H9 (cell line): ENCODE data around the gene UBA5. TPM values are rescaled to one million over a fixed set of nuclear protein-coding genes. Genes with fewer than 3 reads are reported as not detected.

Experiments
- DNase-seq: peaks from one replicate; pipeline ENCODE4 v3.0.0-alpha.2; 2017
- H2AFZ ChIP-seq: one replicate; pipeline ENCODE4 v1.6.1; 2013; ENCODE audit warnings: mild to moderate bottlenecking, low read length, control low read depth, moderate library complexity
- H2AK5ac ChIP-seq: 2 replicates; pipeline ENCODE4 v1.6.1; 2013; ENCODE audit warnings: low read length, control low read depth, mixed read lengths; ENCODE audit not compliant: insufficient read length
- H2BK120ac ChIP-seq: one replicate; pipeline ENCODE4 v1.6.1; 2013; ENCODE audit warnings: low read depth, mild to moderate bottlenecking, low read length, control low read depth, inconsistent platforms; ENCODE audit not compliant: poor library complexity, severe bottlenecking
- H2BK12ac ChIP-seq: 2 replicates; pipeline ENCODE4 v1.6.1; 2013; ENCODE audit warnings: low read length, control low read depth, mixed read lengths, low read depth; ENCODE audit not compliant: insufficient read length
- H2BK15ac ChIP-seq: 2 replicates; pipeline ENCODE4 v1.6.1; 2013; ENCODE audit warnings: low read depth, low read length, control low read depth
- H2BK20ac ChIP-seq: one replicate; pipeline ENCODE4 v1.6.1; 2013; ENCODE audit warnings: low read depth, mild to moderate bottlenecking, low read length, control low read depth, inconsistent platforms; ENCODE audit not compliant: poor library complexity, severe bottlenecking
- H2BK5ac ChIP-seq: 2 replicates; pipeline ENCODE4 v1.6.1; 2013; ENCODE audit warnings: low read length, control low read depth, mixed read lengths; ENCODE audit not compliant: insufficient read length
- H3K14ac ChIP-seq: 2 replicates; pipeline ENCODE4 v1.6.1; 2013; ENCODE audit warnings: low read length, control low read depth; ENCODE audit not compliant: insufficient read depth
- H3K18ac ChIP-seq: 2 replicates; pipeline ENCODE4 v1.6.1; 2013; ENCODE audit warnings: low read depth, mild to moderate bottlenecking, mixed read lengths, low read length, control low read depth; ENCODE audit not compliant: insufficient read length
- H3K23ac ChIP-seq: 2 replicates; pipeline ENCODE4 v1.6.1; 2013; ENCODE audit warnings: low read length, control low read depth, mixed read lengths, low read depth; ENCODE audit not compliant: insufficient read length
- H3K23me2 ChIP-seq: 2 replicates; pipeline ENCODE4 v1.6.1; 2013; ENCODE audit warnings: low read depth, mild to moderate bottlenecking, mixed read lengths, low read length, control low read depth; ENCODE audit not compliant: insufficient read length, poor library complexity, severe bottlenecking
- H3K27ac ChIP-seq: 2 replicates; pipeline ENCODE4 v1.5.1; 2013; ENCODE audit warnings: low read length, control low read depth, mixed read lengths, low read depth; ENCODE audit not compliant: insufficient read length
- H3K27me3 ChIP-seq: 2 replicates; pipeline ENCODE4 v1.6.1; 2013; ENCODE audit warnings: low read length, control low read depth, inconsistent platforms; ENCODE audit not compliant: insufficient read depth
- H3K4ac ChIP-seq: 2 replicates; pipeline ENCODE4 v1.6.1; 2013; ENCODE audit warnings: low read depth, mild to moderate bottlenecking, control low read depth, inconsistent platforms, low read length, moderate library complexity
- H3K4me1 ChIP-seq: 2 replicates; pipeline ENCODE4 v1.6.1; 2013; ENCODE audit warnings: low read length, control low read depth, inconsistent platforms; ENCODE audit not compliant: insufficient read depth
- H3K4me2 ChIP-seq: 2 replicates; pipeline ENCODE4 v1.6.1; 2013; ENCODE audit warnings: low read length, control low read depth, mixed read lengths; ENCODE audit not compliant: insufficient read length, insufficient read depth
- H3K56ac ChIP-seq: 2 replicates; pipeline ENCODE4 v1.6.1; 2013; ENCODE audit warnings: low read depth, mild to moderate bottlenecking, mixed read lengths, low read length, control low read depth; ENCODE audit not compliant: insufficient read length
- H3K79me1 ChIP-seq: 2 replicates; pipeline ENCODE4 v1.6.1; 2013; ENCODE audit warnings: low read depth, mild to moderate bottlenecking, moderate library complexity, low read length, control low read depth, inconsistent platforms; ENCODE audit not compliant: insufficient read depth, poor library complexity, severe bottlenecking
- H3K79me2 ChIP-seq: 2 replicates; pipeline ENCODE4 v1.6.1; 2013; ENCODE audit warnings: low read length, control low read depth, inconsistent platforms; ENCODE audit not compliant: insufficient read depth
- H3K9ac ChIP-seq: 2 replicates; pipeline ENCODE4 v1.6.1; 2013; ENCODE audit warnings: low read length, control low read depth, mixed read lengths; ENCODE audit not compliant: insufficient read length; ENCODE audit errors: extremely low read depth
- H3K9me3 ChIP-seq: one replicate; pipeline ENCODE4 v1.6.1; 2013; ENCODE audit warnings: low read depth, low read length, inconsistent platforms; ENCODE audit not compliant: control insufficient read depth
- H3T11ph ChIP-seq: one replicate; pipeline ENCODE4 v1.6.1; 2013; ENCODE audit warnings: mild to moderate bottlenecking, low read length, control low read depth, inconsistent platforms
- H4K20me1 ChIP-seq: one replicate; pipeline ENCODE4 v1.6.1; 2013; ENCODE audit not compliant: control insufficient read depth, insufficient read length, insufficient read depth
- H4K5ac ChIP-seq: 2 replicates; pipeline ENCODE4 v1.6.1; 2013; ENCODE audit warnings: low read depth, mild to moderate bottlenecking, mixed read lengths, low read length, control low read depth; ENCODE audit not compliant: insufficient read length
- H4K8ac ChIP-seq: replicated peaks from 2 replicates; pipeline ENCODE4 v1.6.1; 2013; ENCODE audit warnings: low read length, control low read depth, mixed read lengths, low read depth; ENCODE audit not compliant: insufficient read length
- H4K91ac ChIP-seq: 2 replicates; pipeline ENCODE4 v1.6.1; 2013; ENCODE audit warnings: low read depth, mild to moderate bottlenecking, moderate library complexity, mixed read lengths, low read length, control low read depth; ENCODE audit not compliant: insufficient read length
- H3K27ac Mint-ChIP-seq, 3 experiments: 2 replicates in 2 of 3; 3 replicates in 1 of 3; pipeline ENCODE4 v1.8.0; 2020 to 2021; ENCODE audit warnings: mixed read lengths in 3 of 3, mild to moderate bottlenecking in 1 of 3, moderate library complexity in 1 of 3
- H3K27me3 Mint-ChIP-seq: 2 replicates; pipeline ENCODE4 v1.8.0; 2021; ENCODE audit warnings: low read depth, mild to moderate bottlenecking, moderate library complexity, mixed read lengths
- H3K36me3 Mint-ChIP-seq, 3 experiments: 2 replicates in 2 of 3; 3 replicates in 1 of 3; pipeline ENCODE4 v1.8.0; 2020 to 2021; ENCODE audit warnings: low read depth in 3 of 3, mixed read lengths in 3 of 3; ENCODE audit not compliant: insufficient read depth in 1 of 3
- H3K4me1 Mint-ChIP-seq, 2 experiments: 2 replicates each; pipeline ENCODE4 v1.8.0; 2020; ENCODE audit warnings: mixed read lengths in 2 of 2
- H3K4me3 Mint-ChIP-seq, 2 experiments: 2 replicates in 1 of 2; 3 replicates in 1 of 2; pipeline ENCODE4 v1.8.0; 2020 to 2021; ENCODE audit warnings: mild to moderate bottlenecking in 2 of 2, mixed read lengths in 2 of 2, moderate library complexity in 1 of 2
- H3K9me3 Mint-ChIP-seq, 2 experiments: 2 replicates in 1 of 2; 3 replicates in 1 of 2; pipeline ENCODE4 v1.8.0; 2020; ENCODE audit warnings: mild to moderate bottlenecking in 2 of 2, mixed read lengths in 2 of 2, moderate library complexity in 1 of 2
- CTCF ChIP-seq: fragments of 200-600 bp; sonication (generic); conservative IDR thresholded peaks from 3 replicates; pipeline ENCODE4 v1.8.0; 2021; ENCODE audit warnings: antibody characterized with exemption, mild to moderate bottlenecking
- WGBS: extraction: QIAGEN DNeasy Blood & Tissue Kit; methylation state at CpG from one replicate; pipeline ENCODE4 v1.1.7; 2013; ENCODE audit warnings: missing lambda C conversion rate, low lambda C conversion rate, mixed read lengths; ENCODE audit not compliant: insufficient read length; ENCODE audit errors: extremely low coverage; 5-methylcytosine and 5-hydroxymethylcytosine counted together
- total RNA-seq: library from RNA; stranded (reverse); gene quantifications from 2 replicates; pipeline ENCODE4 v1.2.1, GENCODE V29; 2021

Gene UBA5
- total RNA-seq, 1 experiment from 2014 or later = 37.7 TPM

GRCh38 chr3:132645058-132645457 lies 15.1 kb upstream of the UBA5 start:
- no peaks in the 10 kb centered on the region for H3K4me1 ChIP-seq
- H4K8ac ChIP-seq = no peak overlapping the region
- H3K23ac ChIP-seq = no peak overlapping the region
- H3K4me3 Mint-ChIP-seq = no peak overlapping the region
- H3K56ac ChIP-seq = no peak overlapping the region
- H3K23me2 ChIP-seq = no peaks in the 10 kb centered on the region
- no peak overlapping the region for H2BK120ac ChIP-seq
- H2BK15ac ChIP-seq = no peak overlapping the region
- H3K79me2 ChIP-seq = no peaks in the 10 kb centered on the region
- H3T11ph ChIP-seq = no peak overlapping the region
- H3K79me1 ChIP-seq = no peaks in the 10 kb centered on the region
- H3K27ac ChIP-seq = no peak overlapping the region
- no peaks in the 10 kb centered on the region for H4K20me1 ChIP-seq
- TF ChIP-seq CTCF = no peak
- no peak overlapping the region for H4K5ac ChIP-seq
- H3K4me2 ChIP-seq = no peak overlapping the region
- peaks cover 0 to 4% (median 0%) of the 10 kb centered on the region in 3 experiments; a peak in 1 of 7 replicates for H3K36me3 Mint-ChIP-seq
- no peak overlapping the region for H3K14ac ChIP-seq
- no peaks in the 10 kb centered on the region for H3K4me1 Mint-ChIP-seq
- no peak for DNase-seq
- H3K27ac Mint-ChIP-seq = no peak overlapping the region
- H4K91ac ChIP-seq = no peak overlapping the region
- no peak overlapping the region for H3K9ac ChIP-seq
- H2BK12ac ChIP-seq = no peak overlapping the region
- no peak overlapping the region for H2BK5ac ChIP-seq
- no peak overlapping the region for H3K18ac ChIP-seq
- H2AK5ac ChIP-seq = no peak overlapping the region
- no peak overlapping the region for H2BK20ac ChIP-seq
- H3K9me3 Mint-ChIP-seq = no peaks in the 10 kb centered on the region
- WGBS = no CpG with 5 or more reads among the region's 1 CpG
- no peaks in the 10 kb centered on the region for H3K27me3 Mint-ChIP-seq
- H3K4ac ChIP-seq = no peak overlapping the region
- H2AFZ ChIP-seq = no peak overlapping the region
- no peaks in the 10 kb centered on the region for H3K27me3 ChIP-seq
- no peaks in the 10 kb centered on the region for H3K9me3 ChIP-seq
